A673 (cell line): ENCODE data around the gene NPTX1. TPM values are rescaled to one million over a fixed set of nuclear protein-coding genes. Genes with fewer than 3 reads are reported as not detected.

Source experiments
- BruUV-seq: library from RNA; stranded (reverse); fragments of 400-500 nt; replicated peaks from 2 replicates; lab custom pipeline; 2021; lab: Mats Ljungman, UMichigan
- CTCF ChIA-PET: fragments of 300-600 bp; sonication (Branson Sonifier 250); formaldehyde crosslinking; loops from one replicate; lab custom pipeline; 2022; ENCODE audit warnings: antibody characterized with exemption; lab: Charles Lee
- POLR2A ChIA-PET: fragments of 300-600 bp; sonication (Branson Sonifier 250); formaldehyde crosslinking; loops from one replicate; lab custom pipeline; 2022; ENCODE audit warnings: antibody characterized with exemption; ENCODE audit not compliant: low non-redundant PET; lab: Charles Lee
- DNase-seq: peaks from one replicate; pipeline ENCODE4 v3.0.0-alpha.2; 2015; ENCODE audit warnings: low spot score
- H3K27ac ChIP-seq: fragments of 200-600 bp; sonication (generic); 2 replicates; pipeline ENCODE4 v1.5.1; 2016; ENCODE audit warnings: mixed run types, low read depth, mild to moderate bottlenecking, mixed read lengths, antibody characterized with exemption, low read length; ENCODE audit not compliant: poor library complexity, severe bottlenecking
- H3K27me3 ChIP-seq: fragments of 200-600 bp; sonication (generic); replicated peaks from 2 replicates; pipeline ENCODE4 v1.6.1; 2017; ENCODE audit warnings: mixed run types, low read depth, mild to moderate bottlenecking, mixed read lengths, antibody characterized with exemption, low read length; ENCODE audit not compliant: insufficient read depth, poor library complexity
- H3K36me3 ChIP-seq: fragments of 200-600 bp; sonication (generic); 2 replicates; pipeline ENCODE4 v1.6.1; 2016; ENCODE audit warnings: mixed run types, mild to moderate bottlenecking, mixed read lengths, antibody characterized with exemption, low read length; ENCODE audit not compliant: insufficient read depth, poor library complexity, severe bottlenecking
- H3K4me1 ChIP-seq: fragments of 200-600 bp; sonication (generic); 2 replicates; pipeline ENCODE4 v1.6.1; 2017; ENCODE audit warnings: mixed run types, mild to moderate bottlenecking, mixed read lengths, antibody characterized with exemption, low read length; ENCODE audit not compliant: insufficient read depth, poor library complexity, severe bottlenecking
- H3K4me3 ChIP-seq: fragments of 200-600 bp; sonication (generic); 2 replicates; pipeline ENCODE4 v1.5.1; 2016; ENCODE audit warnings: low read depth, mixed run types, mild to moderate bottlenecking, mixed read lengths, low read length; ENCODE audit not compliant: poor library complexity, severe bottlenecking
- H3K9me3 ChIP-seq: fragments of 200-600 bp; sonication (generic); 2 replicates; pipeline ENCODE4 v1.6.1; 2016; ENCODE audit warnings: mixed run types, low read depth, mild to moderate bottlenecking, mixed read lengths, antibody characterized with exemption, low read length; ENCODE audit not compliant: poor library complexity, severe bottlenecking
- EZH2 ChIP-seq: fragments of 200-600 bp; sonication (generic); IDR thresholded peaks from 2 replicates; pipeline ENCODE4 v1.6.1; 2017; ENCODE audit warnings: borderline replicate concordance, low read depth, mild to moderate bottlenecking, mixed read lengths, antibody characterized with exemption, low read length; ENCODE audit not compliant: poor library complexity, severe bottlenecking
- intact Hi-C: fragments of 100-400 bp; cut with micrococcal nuclease; formaldehyde crosslinking; loops from one replicate; pipeline ENCODE4 v1.10.0; 2022; ENCODE audit not compliant: unreplicated experiment
- total RNA-seq: library from RNA; stranded (reverse); gene quantifications from 2 replicates; pipeline ENCODE4 v1.2.3, GENCODE V29; 2021
- TF ChIP-seq, protein P1 (sequence below): fragments of 300-800, 200-600 bp; sonication (generic); conservative IDR thresholded peaks from 2 replicates; pipeline ENCODE4 v1.5.1; 2017; ENCODE audit warnings: low read depth, mild to moderate bottlenecking, antibody characterized with exemption, low read length, moderate library complexity, mixed read lengths

The NPTX1 gene
- total RNA-seq, 1 experiment from 2014 or later, result 0.43 TPM

GRCh38 chr17:80471922-80472321, 4.5 kb downstream of the NPTX1 start:
- H3K36me3 ChIP-seq, result no peaks in the 10 kb centered on the region
- no TSS peak for BruUV-seq
- no peak for DNase-seq
- TF ChIP-seq, protein P1, sequence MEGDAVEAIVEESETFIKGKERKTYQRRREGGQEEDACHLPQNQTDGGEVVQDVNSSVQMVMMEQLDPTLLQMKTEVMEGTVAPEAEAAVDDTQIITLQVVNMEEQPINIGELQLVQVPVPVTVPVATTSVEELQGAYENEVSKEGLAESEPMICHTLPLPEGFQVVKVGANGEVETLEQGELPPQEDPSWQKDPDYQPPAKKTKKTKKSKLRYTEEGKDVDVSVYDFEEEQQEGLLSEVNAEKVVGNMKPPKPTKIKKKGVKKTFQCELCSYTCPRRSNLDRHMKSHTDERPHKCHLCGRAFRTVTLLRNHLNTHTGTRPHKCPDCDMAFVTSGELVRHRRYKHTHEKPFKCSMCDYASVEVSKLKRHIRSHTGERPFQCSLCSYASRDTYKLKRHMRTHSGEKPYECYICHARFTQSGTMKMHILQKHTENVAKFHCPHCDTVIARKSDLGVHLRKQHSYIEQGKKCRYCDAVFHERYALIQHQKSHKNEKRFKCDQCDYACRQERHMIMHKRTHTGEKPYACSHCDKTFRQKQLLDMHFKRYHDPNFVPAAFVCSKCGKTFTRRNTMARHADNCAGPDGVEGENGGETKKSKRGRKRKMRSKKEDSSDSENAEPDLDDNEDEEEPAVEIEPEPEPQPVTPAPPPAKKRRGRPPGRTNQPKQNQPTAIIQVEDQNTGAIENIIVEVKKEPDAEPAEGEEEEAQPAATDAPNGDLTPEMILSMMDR, result no peak
- no peak for TF ChIP-seq EZH2
- peaks cover 21% of the 10 kb centered on the region for H3K4me1 ChIP-seq
- intact Hi-C loops, result no loop called here
- H3K27me3 ChIP-seq, result peaks cover 96% of the 10 kb centered on the region
- H3K9me3 ChIP-seq, result no peaks in the 10 kb centered on the region
- CTCF ChIA-PET, result no interaction called here
- POLR2A ChIA-PET, result no interaction called here
- no peak overlapping the region for H3K27ac ChIP-seq
- no peak overlapping the region for H3K4me3 ChIP-seq

GRCh38 chr17:80470603-80471002, 5.8 kb downstream of the NPTX1 start:
- H3K36me3 ChIP-seq, result no peaks in the 10 kb centered on the region
- H3K9me3 ChIP-seq, result no peaks in the 10 kb centered on the region
- no TSS peak for BruUV-seq
- H3K4me3 ChIP-seq, result no peak overlapping the region
- intact Hi-C loops, result no loop called here
- H3K27me3 ChIP-seq, result peaks cover 96% of the 10 kb centered on the region
- H3K27ac ChIP-seq, result no peak overlapping the region
- DNase-seq, result no peak
- POLR2A ChIA-PET, result no interaction called here
- CTCF ChIA-PET, result no interaction called here
- H3K4me1 ChIP-seq, result peaks cover 12% of the 10 kb centered on the region
- TF ChIP-seq, protein P1, result no peak
- no peak for TF ChIP-seq EZH2

- Histone ChIP-seq H3K36me3 (no peaks in the 10 kb centered on the region), H3K27ac (no peak overlapping the region), H3K4me3 (no peak overlapping the region), H3K4me1 (peaks cover 2% of the 10 kb centered on the region), H3K27me3 (peaks cover 93% of the 10 kb centered on the region), H3K9me3 (no peaks in the 10 kb centered on the region)
- BruUV-seq, result no TSS peak
- intact Hi-C loops, result no loop called here
- TF ChIP-seq, protein P1, result no peak
- ChIA-PET POLR2A (no interaction called here), CTCF (interaction anchor here (0.7 kb wide), 1 partner anchor 15 kb away, joined by 4 read pairs; no protein-coding TSS in a partner anchor)
- no peak for DNase-seq
These were observed 6.7 kb downstream of the NPTX1 start for GRCh38 chr17:80469667-80470066.
